ENCODE results near the gene BARX2. TPM values are rescaled to one million over a fixed set of nuclear protein-coding genes. Genes with fewer than 3 reads are reported as not detected.

The BARX2 gene
- total and polyA plus RNA-seq, 2 donors, result 0.14 to 2.9 TPM

- Histone ChIP-seq H3K4me1 (ENCODE audit: control insufficient read depth in 2 of 2, insufficient read depth in 2 of 2, low read length in 2 of 2) (peaks cover 0 to 16% of the 10 kb centered on the region in 2 donors), H3K27ac (ENCODE audit: low read depth in 1 of 2, low read length in 1 of 2) (no peak overlapping the region), H3K36me3 (ENCODE audit: control insufficient read depth in 2 of 2, insufficient read depth in 2 of 2, low read length in 1 of 2) (no peaks in the 10 kb centered on the region), H3K9me3 (ENCODE audit: control insufficient read depth in 2 of 2, insufficient read depth in 1 of 2, low read length in 1 of 2) (peaks cover 0 to 5% of the 10 kb centered on the region in 2 donors), H3K27me3 (ENCODE audit: control insufficient read depth in 2 of 2, insufficient read depth in 1 of 2, low read length in 1 of 2) (peaks cover 54 to 94% of the 10 kb centered on the region in 2 donors), H3K4me3 (ENCODE audit: low read length in 2 of 2) (no peak overlapping the region)
- 87% methylated on average over 3 of the region's 3 CpGs for WGBS
- DNase-seq (ENCODE audit: low read depth in 6 of 9, low spot score in 9 of 9), result no peak
Observed at GRCh38 chr11:129370715-129371114, 4.9 kb upstream of the BARX2 start.

GRCh38 chr11:129372609-129373488 is 2.8 kb upstream of the BARX2 start:
- Histone ChIP-seq H3K36me3 (ENCODE audit: control insufficient read depth in 2 of 2, insufficient read depth in 2 of 2, low read length in 1 of 2) (no peaks in the 10 kb centered on the region), H3K27me3 (ENCODE audit: control insufficient read depth in 2 of 2, insufficient read depth in 1 of 2, low read length in 1 of 2) (peaks cover 66 to 97% of the 10 kb centered on the region in 2 donors), H3K4me3 (ENCODE audit: low read length in 2 of 2) (peak overlapping the region in 1 of 2 donors; percentile 9), H3K27ac (ENCODE audit: low read depth in 1 of 2, low read length in 1 of 2) (no peak overlapping the region), H3K9me3 (ENCODE audit: control insufficient read depth in 2 of 2, insufficient read depth in 1 of 2, low read length in 1 of 2) (peaks cover 0 to 5% of the 10 kb centered on the region in 2 donors), H3K4me1 (ENCODE audit: control insufficient read depth in 2 of 2, insufficient read depth in 2 of 2, low read length in 2 of 2) (peaks cover 3 to 20% of the 10 kb centered on the region in 2 donors)
- 3% methylated on average over 77 of the region's 77 CpGs for WGBS
- DNase-seq (ENCODE audit: low read depth in 6 of 9, low spot score in 9 of 9), result no peak

DNA sequence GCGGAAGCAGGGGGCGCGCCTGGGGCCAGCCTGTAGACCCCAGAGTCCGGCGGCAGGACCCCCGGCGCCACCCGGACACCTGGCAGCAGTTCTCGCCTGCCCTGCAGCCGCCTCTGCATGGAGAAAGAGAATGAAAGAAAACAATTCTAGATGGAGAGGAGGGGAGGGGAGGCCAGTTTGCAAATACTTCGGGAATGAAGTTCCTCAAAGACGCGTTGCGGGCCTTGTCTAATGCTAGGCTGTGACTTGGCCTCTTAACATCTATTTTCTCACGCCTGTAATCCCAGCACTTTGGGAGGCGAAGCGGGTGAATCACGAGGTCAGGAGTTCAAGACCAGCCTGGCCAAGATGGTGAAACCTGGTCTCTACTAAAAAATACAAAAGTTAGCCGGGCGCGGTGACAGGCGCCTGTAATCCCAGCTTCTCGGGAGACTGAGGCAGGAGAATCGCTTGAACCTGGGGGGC is 2.1 kb upstream of the BARX2 start:
- no peak overlapping the region for H3K4me3 ChIP-seq (ENCODE audit: low read length in 2 of 2)
- H3K4me1 ChIP-seq (ENCODE audit: control insufficient read depth in 2 of 2, insufficient read depth in 2 of 2, low read length in 2 of 2), result peaks cover 3 to 20% of the 10 kb centered on the region in 2 donors
- no peaks in the 10 kb centered on the region for H3K36me3 ChIP-seq (ENCODE audit: control insufficient read depth in 2 of 2, insufficient read depth in 2 of 2, low read length in 1 of 2)
- 5% methylated on average over 24 of the region's 24 CpGs for WGBS
- H3K9me3 ChIP-seq (ENCODE audit: control insufficient read depth in 2 of 2, insufficient read depth in 1 of 2, low read length in 1 of 2), result peaks cover 0 to 5% of the 10 kb centered on the region in 2 donors
- H3K27me3 ChIP-seq (ENCODE audit: control insufficient read depth in 2 of 2, insufficient read depth in 1 of 2, low read length in 1 of 2), result peaks cover 69 to 99% of the 10 kb centered on the region in 2 donors
- DNase-seq (ENCODE audit: low read depth in 6 of 9, low spot score in 9 of 9), result no peak
- no peak overlapping the region for H3K27ac ChIP-seq (ENCODE audit: low read depth in 1 of 2, low read length in 1 of 2)

- H3K9me3 ChIP-seq (ENCODE audit: control insufficient read depth in 2 of 2, insufficient read depth in 1 of 2, low read length in 1 of 2), result peaks cover 0 to 5% of the 10 kb centered on the region in 2 donors
- peaks cover 65 to 95% of the 10 kb centered on the region in 2 donors for H3K27me3 ChIP-seq (ENCODE audit: control insufficient read depth in 2 of 2, insufficient read depth in 1 of 2, low read length in 1 of 2)
- no peaks in the 10 kb centered on the region for H3K36me3 ChIP-seq (ENCODE audit: control insufficient read depth in 2 of 2, insufficient read depth in 2 of 2, low read length in 1 of 2)
- peak in 1 of 9 donors; percentile 7 for DNase-seq (ENCODE audit: low read depth in 6 of 9, low spot score in 9 of 9)
- WGBS, result 4% methylated on average over 57 of the region's 57 CpGs
- H3K4me3 ChIP-seq (ENCODE audit: low read length in 2 of 2), result no peak overlapping the region
- no peak overlapping the region for H3K27ac ChIP-seq (ENCODE audit: low read depth in 1 of 2, low read length in 1 of 2)
- peaks cover 3 to 20% of the 10 kb centered on the region in 2 donors for H3K4me1 ChIP-seq (ENCODE audit: control insufficient read depth in 2 of 2, insufficient read depth in 2 of 2, low read length in 2 of 2)
Observed at GRCh38 chr11:129374081-129374992, 1.3 kb upstream of the BARX2 start.

- H3K4me1 ChIP-seq (ENCODE audit: control insufficient read depth in 2 of 2, insufficient read depth in 2 of 2, low read length in 2 of 2), result peaks cover 3 to 20% of the 10 kb centered on the region in 2 donors
- DNase-seq (ENCODE audit: low read depth in 6 of 9, low spot score in 9 of 9), result peak in 2 of 9 donors; percentile 9 to 46
- WGBS, result 5% methylated on average over 66 of the region's 66 CpGs
- H3K4me3 ChIP-seq (ENCODE audit: low read length in 2 of 2), result peak overlapping the region in 1 of 2 donors; percentile 38
- H3K27ac ChIP-seq (ENCODE audit: low read depth in 1 of 2, low read length in 1 of 2), result no peak overlapping the region
- no peaks in the 10 kb centered on the region for H3K36me3 ChIP-seq (ENCODE audit: control insufficient read depth in 2 of 2, insufficient read depth in 2 of 2, low read length in 1 of 2)
- peaks cover 62 to 94% of the 10 kb centered on the region in 2 donors for H3K27me3 ChIP-seq (ENCODE audit: control insufficient read depth in 2 of 2, insufficient read depth in 1 of 2, low read length in 1 of 2)
- peaks cover 0 to 5% of the 10 kb centered on the region in 2 donors for H3K9me3 ChIP-seq (ENCODE audit: control insufficient read depth in 2 of 2, insufficient read depth in 1 of 2, low read length in 1 of 2)
Observed at GRCh38 chr11:129374993-129375750, 476 bp upstream of the BARX2 start.

- Histone ChIP-seq H3K36me3 (ENCODE audit: control insufficient read depth in 2 of 2, insufficient read depth in 2 of 2, low read length in 1 of 2) (no peaks in the 10 kb centered on the region), H3K9me3 (ENCODE audit: control insufficient read depth in 2 of 2, insufficient read depth in 1 of 2, low read length in 1 of 2) (peaks cover 0 to 5% of the 10 kb centered on the region in 2 donors), H3K27ac (ENCODE audit: low read depth in 1 of 2, low read length in 1 of 2) (no peak overlapping the region), H3K4me1 (ENCODE audit: control insufficient read depth in 2 of 2, insufficient read depth in 2 of 2, low read length in 2 of 2) (peaks cover 3 to 20% of the 10 kb centered on the region in 2 donors), H3K4me3 (ENCODE audit: low read length in 2 of 2) (no peak overlapping the region), H3K27me3 (ENCODE audit: control insufficient read depth in 2 of 2, insufficient read depth in 1 of 2, low read length in 1 of 2) (peaks cover 53 to 80% of the 10 kb centered on the region in 2 donors)
- no peak for DNase-seq (ENCODE audit: low read depth in 6 of 9, low spot score in 9 of 9)
- WGBS, result 59% methylated on average over 12 of the region's 12 CpGs
Observed at GRCh38 chr11:129376658-129377341, 1.2 kb downstream of the BARX2 start.

GRCh38 chr11:129377739-129378138 is 2.1 kb downstream of the BARX2 start:
- Histone ChIP-seq H3K27ac (ENCODE audit: low read depth in 1 of 2, low read length in 1 of 2) (no peak overlapping the region), H3K9me3 (ENCODE audit: control insufficient read depth in 2 of 2, insufficient read depth in 1 of 2, low read length in 1 of 2) (peaks cover 0 to 5% of the 10 kb centered on the region in 2 donors), H3K4me1 (ENCODE audit: control insufficient read depth in 2 of 2, insufficient read depth in 2 of 2, low read length in 2 of 2) (peaks cover 3 to 20% of the 10 kb centered on the region in 2 donors), H3K4me3 (ENCODE audit: low read length in 2 of 2) (no peak overlapping the region), H3K27me3 (ENCODE audit: control insufficient read depth in 2 of 2, insufficient read depth in 1 of 2, low read length in 1 of 2) (peaks cover 49 to 78% of the 10 kb centered on the region in 2 donors), H3K36me3 (ENCODE audit: control insufficient read depth in 2 of 2, insufficient read depth in 2 of 2, low read length in 1 of 2) (no peaks in the 10 kb centered on the region)
- no peak for DNase-seq (ENCODE audit: low read depth in 6 of 9, low spot score in 9 of 9)
- WGBS, result 92% methylated on average over 7 of the region's 7 CpGs

GRCh38 chr11:129380413-129380812 is 4.8 kb downstream of the BARX2 start:
- WGBS, result 92% methylated on average over 2 of the region's 2 CpGs
- no peak overlapping the region for H3K27ac ChIP-seq (ENCODE audit: low read depth in 1 of 2, low read length in 1 of 2)
- H3K27me3 ChIP-seq (ENCODE audit: control insufficient read depth in 2 of 2, insufficient read depth in 1 of 2, low read length in 1 of 2), result peaks cover 24 to 53% of the 10 kb centered on the region in 2 donors
- H3K4me1 ChIP-seq (ENCODE audit: control insufficient read depth in 2 of 2, insufficient read depth in 2 of 2, low read length in 2 of 2), result peaks cover 3 to 4% of the 10 kb centered on the region in 2 donors
- no peak overlapping the region for H3K4me3 ChIP-seq (ENCODE audit: low read length in 2 of 2)
- H3K36me3 ChIP-seq (ENCODE audit: control insufficient read depth in 2 of 2, insufficient read depth in 2 of 2, low read length in 1 of 2), result no peaks in the 10 kb centered on the region
- DNase-seq (ENCODE audit: low read depth in 6 of 9, low spot score in 9 of 9), result no peak
- H3K9me3 ChIP-seq (ENCODE audit: control insufficient read depth in 2 of 2, insufficient read depth in 1 of 2, low read length in 1 of 2), result no peaks in the 10 kb centered on the region

Measured in thymus (tissue), 11 donors.